Measurements from ENCODE around the gene SPNS2. TPM values are rescaled to one million over a fixed set of nuclear protein-coding genes. Genes with fewer than 3 reads are reported as not detected.
A peak's percentile ranks its signal among the peaks of the same experiment; 100 is the strongest.

Gene SPNS2
- total RNA-seq, 4 donors from 2014 or later: 6.0 to 46.0 (median 22.6) TPM

DNA sequence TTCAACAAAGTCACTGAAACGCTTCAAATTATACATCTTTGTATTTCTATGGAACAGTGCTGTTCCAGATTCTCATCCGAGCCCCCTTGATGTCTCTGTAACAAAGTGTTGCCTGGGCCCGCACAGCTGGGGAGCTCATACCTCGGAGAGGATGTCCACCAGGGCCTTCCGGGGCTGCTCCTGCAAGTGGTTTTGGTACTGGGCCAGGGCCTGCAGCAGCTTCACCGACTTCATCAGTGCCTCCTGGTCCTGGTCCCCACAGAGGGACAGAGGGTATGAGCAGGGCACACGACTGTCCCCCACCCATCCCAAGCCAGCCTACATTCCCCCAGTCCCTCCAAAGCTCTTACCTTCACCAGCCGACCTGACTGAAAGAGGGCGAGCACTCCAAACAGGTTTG is 55.0 kb downstream of the SPNS2 start:
- ATAC-seq (ENCODE audit: low FRiP score) (no peak), DNase-seq (ENCODE audit: low spot score) (no peak)
- no peak for TF ChIP-seq CTCF (IDR thresholded peaks at IDR 0.05)

DNA sequence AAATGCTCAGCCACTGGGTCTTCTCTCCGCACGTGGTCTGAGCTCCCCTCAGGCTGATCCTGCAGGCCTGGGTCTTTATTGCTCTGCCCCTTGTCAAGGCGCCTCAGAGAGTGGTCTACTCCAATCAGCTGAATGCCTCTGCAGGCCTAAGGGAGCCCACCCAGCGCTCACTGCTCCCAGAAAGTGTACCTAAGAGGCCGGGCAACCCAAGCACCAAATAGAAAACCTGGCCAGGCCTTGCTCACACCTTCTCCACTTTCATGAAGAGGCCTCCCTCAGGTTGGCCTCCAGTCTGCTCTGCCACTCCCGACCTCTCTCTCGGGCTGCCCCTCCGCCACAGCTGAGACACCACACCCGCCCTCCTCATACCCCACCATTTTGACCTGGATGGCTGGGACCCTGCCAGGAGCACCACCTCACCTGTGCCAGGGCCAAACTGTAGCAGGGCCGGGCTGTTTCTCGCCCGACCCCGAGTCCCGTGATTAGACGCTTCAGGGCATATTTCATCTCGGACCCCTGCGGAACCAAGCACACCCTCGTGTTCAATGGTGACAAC is 55.8 kb downstream of the SPNS2 start:
- DNase-seq (ENCODE audit: low spot score) (no peak), ATAC-seq (ENCODE audit: low FRiP score) (no peak)
- TF ChIP-seq CTCF (IDR thresholded peaks at IDR 0.05): no peak

DNA sequence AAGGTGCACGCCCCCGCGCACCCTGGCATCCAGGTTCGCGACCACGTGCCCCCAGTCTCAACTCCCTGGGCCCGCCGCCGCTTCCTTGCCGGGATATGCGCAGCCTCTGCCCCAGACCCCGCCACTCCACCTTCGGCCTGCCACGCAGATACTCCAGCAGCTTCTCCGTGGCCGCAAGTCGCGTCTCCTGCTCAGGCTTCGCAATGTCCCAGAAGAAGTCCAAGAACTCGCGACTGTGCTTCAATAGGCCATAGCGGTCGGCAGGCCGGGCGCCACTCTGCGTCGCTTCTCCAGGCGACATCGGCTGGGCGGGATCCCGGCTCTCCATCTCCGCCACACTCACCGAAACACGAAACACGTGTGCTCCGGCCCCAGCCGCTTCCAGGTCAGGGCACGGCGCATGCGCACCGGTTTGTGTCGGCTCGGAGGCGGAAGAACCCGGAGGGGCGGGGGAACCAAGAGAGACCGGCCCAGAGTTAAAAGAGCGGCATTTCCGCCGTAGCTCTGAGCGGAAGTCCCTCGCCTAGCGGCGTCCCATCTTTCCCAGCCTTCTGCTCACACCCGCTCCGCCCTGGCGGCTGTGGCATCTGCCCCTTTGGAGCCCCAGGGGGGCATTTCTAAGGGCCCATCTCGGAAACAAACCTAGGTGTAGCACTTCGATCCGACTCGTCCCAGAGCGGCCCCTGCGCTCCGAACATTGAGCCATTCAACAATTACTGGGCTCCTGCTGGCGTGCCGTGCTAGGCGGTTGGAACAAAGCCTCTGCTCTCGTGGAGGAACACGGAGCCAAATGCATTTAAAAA is 56.5 kb downstream of the SPNS2 start, which contains the start of gene MYBBP1A:
MYBBP1A (minus strand) TSS at position 388 of the 803 bp plus-strand sequence; CDS start at position 328, 60 bp downstream.
- DNase-seq (ENCODE audit: low spot score) (peak; percentile 94), ATAC-seq (ENCODE audit: low FRiP score) (peak; percentile 90)
- TF ChIP-seq CTCF (IDR thresholded peaks at IDR 0.05): no peak

DNA sequence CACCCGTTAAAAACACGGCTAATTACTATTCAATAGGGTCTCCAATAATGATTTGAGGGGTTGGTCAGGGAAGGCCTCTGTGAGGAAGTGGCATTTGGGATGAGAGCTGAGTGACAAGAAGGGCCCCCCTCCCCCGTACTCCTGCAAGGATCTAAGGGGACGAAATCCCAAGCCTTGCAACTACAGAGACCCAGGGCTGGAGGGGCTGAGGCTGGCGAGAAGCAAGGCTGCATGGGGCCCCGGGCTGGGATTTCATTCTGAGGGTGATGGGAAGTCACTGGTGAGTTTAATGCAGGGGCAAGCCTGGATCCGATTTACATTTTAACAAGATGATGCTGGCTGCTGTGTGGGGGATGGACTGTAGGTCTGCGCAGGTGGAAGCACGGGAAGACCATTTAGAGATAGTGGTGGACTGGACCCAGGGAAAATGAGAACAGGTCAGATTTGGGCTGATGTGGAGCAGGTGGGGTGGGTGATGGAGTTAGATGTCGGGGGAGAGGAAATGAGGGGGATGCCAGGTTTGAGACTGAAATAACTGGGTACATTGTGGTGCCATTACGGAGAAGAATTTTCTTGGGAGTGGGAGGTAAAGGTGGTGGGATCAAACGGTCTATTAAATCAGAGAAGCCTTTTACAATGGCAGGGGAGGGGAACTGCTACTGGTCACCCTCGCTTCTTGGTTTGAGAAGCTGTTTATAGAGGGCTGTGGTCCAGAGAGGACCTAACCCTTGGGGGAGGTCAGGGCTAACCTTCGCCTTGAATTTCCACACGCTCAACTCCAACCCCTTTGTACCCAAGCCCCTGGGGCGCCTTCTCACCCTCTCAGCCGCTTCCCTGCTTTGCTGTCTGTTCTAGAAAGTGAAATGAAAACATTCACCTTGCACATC is 57.4 kb downstream of the SPNS2 start:
- no peak for TF ChIP-seq CTCF (IDR thresholded peaks at IDR 0.05)
- no peak for DNase-seq (ENCODE audit: low spot score)
- no peak for ATAC-seq (ENCODE audit: low FRiP score)

- ATAC-seq (ENCODE audit: low FRiP score) (no peak), DNase-seq (ENCODE audit: low spot score) (no peak)
- TF ChIP-seq CTCF (IDR thresholded peaks at IDR 0.05): no peak
Observed at GRCh38 chr17:4556996-4557395, 58.3 kb downstream of the SPNS2 start.

DNA sequence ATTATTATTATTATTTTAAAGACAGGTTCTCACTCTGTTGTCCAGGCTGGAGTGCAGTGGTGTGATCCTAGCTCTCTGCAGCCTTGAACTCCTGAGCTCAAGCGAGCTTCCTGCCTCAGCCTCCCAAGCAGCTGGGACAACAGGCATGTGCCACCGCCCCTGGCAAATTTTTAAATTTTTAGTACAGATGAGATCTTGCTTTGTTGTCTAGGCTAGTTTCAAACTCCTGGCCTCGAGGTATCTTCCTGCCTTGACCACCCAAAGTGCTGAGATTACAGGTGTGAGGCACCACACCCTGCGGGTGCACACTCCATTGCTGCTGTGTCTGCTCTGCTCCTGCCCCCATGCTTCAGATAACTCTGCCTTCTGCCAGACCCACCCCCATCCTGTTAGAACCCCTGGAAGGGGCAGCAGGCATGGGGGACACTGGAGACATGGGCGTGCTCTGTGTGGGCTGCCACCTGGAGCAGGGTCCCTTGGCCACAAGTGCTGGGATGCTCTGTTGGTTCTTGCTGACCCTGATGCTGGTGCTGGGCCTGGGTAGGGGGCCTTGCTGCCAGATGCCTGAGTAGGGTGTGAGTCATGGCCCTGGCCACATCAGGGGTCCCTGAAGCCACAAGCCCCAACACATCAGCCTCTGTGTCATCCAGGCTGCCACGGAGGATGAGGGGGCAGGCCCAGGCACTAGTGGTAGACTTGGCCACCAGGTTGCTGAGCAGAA is 59.1 kb downstream of the SPNS2 start:
- ATAC-seq (ENCODE audit: low FRiP score) (no peak), DNase-seq (ENCODE audit: low spot score) (no peak)
- TF ChIP-seq CTCF (IDR thresholded peaks at IDR 0.05): no peak

Measured in omental fat pad (tissue), 4 donors.